Left lung (tissue), 10 donors: ENCODE data around the gene NBAS. TPM values are rescaled to one million over a fixed set of nuclear protein-coding genes. Genes with fewer than 3 reads are reported as not detected.

Experiments
- ATAC-seq: fragments of 200-7000 bp; cut with Tn5 transposase; one replicate; pipeline ENCODE4 v1.9.1; 2020; ENCODE audit warnings: moderate library complexity
- DNase-seq, 4 donors: peaks; one replicate each; pipeline ENCODE4 v3.0.0-alpha.2; 2013 to 2020
- H3K27ac ChIP-seq, 2 donors: fragments of 200-600 bp; sonication (generic) in 1 of 2; one replicate each; pipeline versions ENCODE4 v1.5.0 to v1.8.0; 2020 to 2021
- H3K27me3 ChIP-seq, 2 donors: fragments of 200-600 bp; sonication (generic) in 1 of 2; one replicate each; pipeline versions ENCODE4 v1.5.0 to v1.8.0; 2020 to 2021
- H3K36me3 ChIP-seq, 2 donors: fragments of 200-600 bp; sonication (generic) in 1 of 2; one replicate each; pipeline versions ENCODE4 v1.5.0 to v1.8.0; 2020 to 2021
- H3K4me1 ChIP-seq, 2 donors: fragments of 200-600 bp; one replicate each; pipeline ENCODE4 v1.8.0; 2021
- H3K4me3 ChIP-seq, 2 donors: fragments of 200-600 bp; sonication (generic) in 1 of 2; one replicate each; pipeline versions ENCODE4 v1.5.0 to v1.8.0; 2020 to 2021; ENCODE audit warnings: mild to moderate bottlenecking in 1 of 2
- H3K9me3 ChIP-seq, 2 donors: fragments of 200-600 bp; sonication (generic) in 1 of 2; one replicate each; pipeline versions ENCODE4 v1.5.0 to v1.8.0; 2020 to 2021
- intact Hi-C, 2 donors: fragments of 100-400 bp; cut with DNase I; formaldehyde crosslinking; loops; one replicate each; pipeline versions ENCODE4 v1.11.2 to v1.14.2; 2022
- polyA plus RNA-seq, 6 donors: library from polyadenylated mRNA; unstranded; fragments of 120-200 nt; gene quantifications; one replicate each; pipeline ENCODE4 v1.2.1, GENCODE V29; 2013; ENCODE audit not compliant: insufficient read length in 6 of 6
- total RNA-seq, 2 donors: library from RNA; stranded (reverse); fragmentation: NEBNext Ultra II Directional; extraction: Animal tissue kit (Norgen Biotek cat#: 25700); gene quantifications; one replicate each; pipeline ENCODE4 v1.2.1, GENCODE V29; 2021
- TF ChIP-seq, protein P1 (sequence below), 2 donors: fragments of 200-600 bp; sonication (generic) in 1 of 2; IDR thresholded peaks; one replicate each; pipeline versions ENCODE4 v1.5.0 to v1.8.0; 2021; ENCODE audit warnings: antibody characterized with exemption in 2 of 2
- donor health status: DM: no; HTN: yes; CAD: no.
- donor health status: DM: no; HTN: no; CAD: no.

The NBAS gene
- total and polyA plus RNA-seq, 8 donors, result 36.6 to 57.4 (median 46.3) TPM

DNA sequence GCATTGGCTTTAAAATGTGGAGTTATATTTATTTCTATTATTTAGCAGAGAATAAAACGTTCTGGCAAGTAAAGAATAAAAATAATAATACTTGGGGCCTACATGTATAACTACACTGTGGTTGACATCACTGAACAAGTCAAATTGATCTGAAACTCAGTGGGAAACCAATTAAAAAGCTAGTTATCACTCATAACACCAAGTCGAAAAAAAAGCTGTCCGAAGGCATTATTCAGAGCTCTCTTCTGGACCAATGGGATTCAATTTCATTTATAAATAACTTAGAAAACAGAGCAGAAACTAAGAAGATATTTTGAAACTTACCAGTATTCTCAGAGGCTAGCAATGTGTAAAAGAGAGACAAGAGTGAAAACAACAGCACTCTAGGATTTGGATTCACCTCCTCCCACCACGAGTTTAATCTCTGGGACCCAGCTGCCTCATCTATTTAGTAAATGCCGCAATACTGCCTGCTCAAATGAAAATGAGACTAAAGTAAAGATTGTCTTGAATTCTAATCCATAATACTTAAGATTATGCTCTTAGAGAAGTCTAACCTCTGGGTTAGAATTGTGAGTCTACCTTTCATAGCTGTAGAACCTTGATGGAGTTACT is 128.4 kb downstream of the NBAS start:
- TF ChIP-seq, protein P1, sequence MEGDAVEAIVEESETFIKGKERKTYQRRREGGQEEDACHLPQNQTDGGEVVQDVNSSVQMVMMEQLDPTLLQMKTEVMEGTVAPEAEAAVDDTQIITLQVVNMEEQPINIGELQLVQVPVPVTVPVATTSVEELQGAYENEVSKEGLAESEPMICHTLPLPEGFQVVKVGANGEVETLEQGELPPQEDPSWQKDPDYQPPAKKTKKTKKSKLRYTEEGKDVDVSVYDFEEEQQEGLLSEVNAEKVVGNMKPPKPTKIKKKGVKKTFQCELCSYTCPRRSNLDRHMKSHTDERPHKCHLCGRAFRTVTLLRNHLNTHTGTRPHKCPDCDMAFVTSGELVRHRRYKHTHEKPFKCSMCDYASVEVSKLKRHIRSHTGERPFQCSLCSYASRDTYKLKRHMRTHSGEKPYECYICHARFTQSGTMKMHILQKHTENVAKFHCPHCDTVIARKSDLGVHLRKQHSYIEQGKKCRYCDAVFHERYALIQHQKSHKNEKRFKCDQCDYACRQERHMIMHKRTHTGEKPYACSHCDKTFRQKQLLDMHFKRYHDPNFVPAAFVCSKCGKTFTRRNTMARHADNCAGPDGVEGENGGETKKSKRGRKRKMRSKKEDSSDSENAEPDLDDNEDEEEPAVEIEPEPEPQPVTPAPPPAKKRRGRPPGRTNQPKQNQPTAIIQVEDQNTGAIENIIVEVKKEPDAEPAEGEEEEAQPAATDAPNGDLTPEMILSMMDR (IDR thresholded peaks at IDR 0.05), result no peak
- no peaks in the 10 kb centered on the region for H3K36me3 ChIP-seq
- H3K27ac ChIP-seq, result no peak overlapping the region
- no peaks in the 10 kb centered on the region for H3K27me3 ChIP-seq
- intact Hi-C loops, result no loop called here
- no peaks in the 10 kb centered on the region for H3K4me1 ChIP-seq
- no peaks in the 10 kb centered on the region for H3K9me3 ChIP-seq
- no peak for DNase-seq
- H3K4me3 ChIP-seq, result no peak overlapping the region
- ATAC-seq, result no peak

DNA sequence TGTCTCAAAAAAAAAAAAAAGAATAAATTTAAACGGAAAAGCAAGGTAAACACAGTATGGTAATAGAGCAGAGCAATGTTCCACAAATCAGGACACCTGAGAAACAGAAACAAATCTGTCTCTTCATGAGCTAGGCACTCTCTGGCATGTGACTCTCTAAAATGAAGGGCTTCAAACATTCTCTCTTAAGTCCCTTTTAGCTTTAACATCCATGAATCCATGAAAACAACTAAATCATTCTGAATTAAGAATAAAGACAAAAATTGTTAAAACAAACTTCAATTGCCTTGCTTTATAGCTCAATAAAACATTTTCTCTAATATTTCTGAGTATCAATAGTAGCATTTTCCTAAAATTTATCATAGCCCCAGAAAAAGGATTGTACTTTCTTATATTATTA is 132.1 kb downstream of the NBAS start:
- Histone ChIP-seq H3K36me3 (peaks cover 0 to 3% of the 10 kb centered on the region in 2 donors), H3K9me3 (no peaks in the 10 kb centered on the region), H3K27ac (no peak overlapping the region), H3K4me3 (no peak overlapping the region), H3K4me1 (no peaks in the 10 kb centered on the region), H3K27me3 (no peaks in the 10 kb centered on the region)
- ATAC-seq (no peak), DNase-seq (no peak)
- intact Hi-C loops, result no loop called here
- TF ChIP-seq, protein P1 (IDR thresholded peaks at IDR 0.05), result no peak

DNA sequence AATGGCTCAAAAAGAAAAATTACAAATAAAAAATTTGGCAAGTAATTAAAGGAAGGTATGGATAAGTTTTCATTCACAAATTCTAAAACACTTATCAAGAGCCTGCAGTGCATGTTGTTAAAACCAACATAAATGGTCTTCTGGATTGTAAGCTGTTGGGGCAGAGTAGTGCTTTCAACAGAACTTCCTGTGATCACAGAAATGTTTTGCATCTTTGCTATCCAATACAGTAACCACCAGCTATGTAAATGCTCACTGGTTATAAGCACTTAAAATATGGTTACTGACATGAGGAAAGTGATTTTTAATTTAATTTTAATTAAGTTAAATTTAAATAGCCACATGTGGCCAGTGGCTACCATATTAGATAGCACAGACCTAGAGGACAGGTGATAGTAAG is 133.1 kb downstream of the NBAS start:
- ATAC-seq, result no peak
- peaks cover 0 to 13% of the 10 kb centered on the region in 2 donors for H3K36me3 ChIP-seq
- no peaks in the 10 kb centered on the region for H3K27me3 ChIP-seq
- H3K27ac ChIP-seq, result no peak overlapping the region
- no peak overlapping the region for H3K4me3 ChIP-seq
- no peaks in the 10 kb centered on the region for H3K4me1 ChIP-seq
- intact Hi-C loops, result no loop called here
- no peaks in the 10 kb centered on the region for H3K9me3 ChIP-seq
- TF ChIP-seq, protein P1 (IDR thresholded peaks at IDR 0.05), result no peak
- DNase-seq, result no peak

- Histone ChIP-seq H3K9me3 (no peaks in the 10 kb centered on the region), H3K4me3 (no peak overlapping the region), H3K27me3 (no peaks in the 10 kb centered on the region), H3K4me1 (no peaks in the 10 kb centered on the region), H3K36me3 (peaks cover 0 to 15% of the 10 kb centered on the region in 2 donors), H3K27ac (no peak overlapping the region)
- DNase-seq (no peak), ATAC-seq (no peak)
- intact Hi-C loops, result no loop called here
- TF ChIP-seq, protein P1 (IDR thresholded peaks at IDR 0.05), result no peak
Observed at GRCh38 chr2:15426606-15427005, 134.5 kb downstream of the NBAS start.

GRCh38 chr2:15425712-15426111 is 135.4 kb downstream of the NBAS start:
- Histone ChIP-seq H3K4me3 (no peak overlapping the region), H3K36me3 (peaks cover 0 to 15% of the 10 kb centered on the region in 2 donors), H3K27me3 (no peaks in the 10 kb centered on the region), H3K9me3 (no peaks in the 10 kb centered on the region), H3K27ac (no peak overlapping the region), H3K4me1 (no peaks in the 10 kb centered on the region)
- ATAC-seq (no peak), DNase-seq (no peak)
- intact Hi-C loops, result no loop called here
- TF ChIP-seq, protein P1 (IDR thresholded peaks at IDR 0.05), result no peak
